UCSD-AML1 (cell line): ENCODE data around the gene RPUSD4.

Experiments used
- DNase-seq: peaks from one replicate; lab custom pipeline; 2025; ENCODE audit not compliant: unreplicated experiment; lab: John Stamatoyannopoulos, UW

The RPUSD4 gene

DNA sequence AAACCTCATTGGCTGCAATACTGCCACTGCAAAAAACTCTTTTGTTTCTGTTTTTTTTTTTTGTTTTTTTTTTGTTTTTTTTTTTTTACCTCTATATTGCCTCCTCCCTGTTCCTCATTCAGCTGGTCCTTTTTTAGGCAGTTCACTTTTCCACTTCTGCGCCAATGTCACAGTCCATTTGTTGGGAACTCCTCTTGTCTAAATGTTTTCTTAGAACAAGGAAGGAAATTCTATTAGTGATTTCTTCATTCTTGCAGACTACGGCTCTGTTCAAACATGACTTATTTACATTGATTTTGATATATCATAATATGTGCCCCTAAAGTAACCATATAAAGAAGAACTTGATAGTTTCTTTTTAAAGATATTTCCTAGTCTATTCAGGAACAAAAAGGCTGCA, 3.0 kb upstream of the RPUSD4 start:
- DNase-seq, result no peak

DNA sequence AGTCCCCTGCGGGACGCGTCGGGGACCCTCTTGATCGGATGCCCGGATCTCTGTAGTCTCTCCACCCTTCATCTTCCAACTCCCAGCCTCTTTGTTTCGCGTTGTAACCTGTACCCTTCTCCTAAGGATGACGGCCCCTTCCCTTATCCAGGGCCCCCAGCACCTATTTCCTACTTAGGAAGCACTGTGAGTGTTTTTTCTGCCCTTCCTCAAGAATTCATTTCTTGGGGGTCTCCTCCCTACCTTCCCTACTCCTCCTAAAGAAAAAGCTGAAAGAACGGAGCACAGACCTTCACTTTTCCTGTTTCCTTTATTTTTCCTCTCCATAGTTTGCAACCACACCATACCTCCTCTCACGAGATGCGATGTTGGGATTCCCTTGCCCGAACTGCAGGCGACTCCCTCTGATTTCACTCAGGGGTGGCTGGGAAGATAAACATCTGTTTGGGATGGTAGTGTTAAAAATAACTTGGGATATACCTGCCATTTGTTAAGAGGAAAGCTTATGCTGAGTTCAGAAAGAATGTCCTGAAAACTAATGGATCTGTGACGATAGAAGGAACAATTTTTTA, 725 bp upstream of the RPUSD4 start:
- no peak for DNase-seq

DNA sequence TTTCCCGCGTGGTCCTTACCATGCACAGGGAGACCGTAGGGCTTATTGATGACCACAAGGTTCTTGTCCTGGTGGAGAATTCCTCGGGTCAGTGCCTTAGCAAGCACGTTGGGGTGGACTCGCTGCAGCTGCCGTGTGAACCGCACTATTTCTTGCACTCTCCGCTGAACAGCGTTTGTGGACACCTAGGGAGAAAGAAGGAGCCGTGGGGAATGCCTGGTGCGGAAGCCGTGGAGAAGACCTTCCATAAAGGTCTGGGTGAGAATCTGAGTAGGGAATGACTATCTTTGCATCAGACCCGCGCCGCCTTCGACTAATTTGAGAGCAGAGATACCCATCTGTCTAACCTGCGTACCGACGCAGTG, 597 bp downstream of the RPUSD4 start:
- no peak for DNase-seq

DNA sequence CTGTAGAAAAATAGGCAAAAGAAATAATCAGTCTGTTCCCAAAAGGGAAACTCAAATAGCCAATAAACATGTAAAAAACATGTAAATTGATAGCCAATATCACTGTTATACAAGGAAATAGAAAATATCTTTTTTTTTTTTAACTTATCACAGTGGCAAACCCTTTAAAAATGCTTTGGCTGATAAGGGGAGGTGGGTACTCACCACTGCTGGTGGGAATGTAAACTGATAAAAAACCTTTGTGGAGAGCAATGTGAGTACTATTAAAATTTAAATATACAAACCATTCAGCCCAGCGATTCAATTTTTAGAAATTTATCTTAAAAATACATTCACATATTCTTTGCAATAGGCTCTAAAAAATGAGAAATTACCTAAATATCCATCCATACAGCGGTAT, 3.6 kb downstream of the RPUSD4 start:
- DNase-seq, result no peak

DNA sequence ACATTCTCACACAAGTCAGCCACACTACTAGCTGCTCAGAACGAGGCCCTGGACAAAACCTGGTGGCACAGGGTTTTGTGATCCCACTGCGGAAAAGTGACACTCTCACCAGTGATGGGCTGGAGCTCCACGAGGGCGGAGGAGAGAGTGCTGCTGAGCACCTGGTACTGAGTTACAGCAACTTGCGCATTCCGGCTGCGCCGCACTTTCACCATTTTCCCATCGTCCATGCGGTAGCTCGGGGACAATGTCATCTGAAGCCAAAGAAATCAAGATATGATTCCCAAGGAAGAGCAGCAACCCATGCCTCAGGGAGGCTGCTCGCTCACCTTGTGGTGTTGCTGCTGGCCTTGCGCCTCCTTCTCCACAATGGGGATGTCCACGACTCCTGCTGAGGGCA, 6.1 kb downstream of the RPUSD4 start:
- DNase-seq, result no peak

DNA sequence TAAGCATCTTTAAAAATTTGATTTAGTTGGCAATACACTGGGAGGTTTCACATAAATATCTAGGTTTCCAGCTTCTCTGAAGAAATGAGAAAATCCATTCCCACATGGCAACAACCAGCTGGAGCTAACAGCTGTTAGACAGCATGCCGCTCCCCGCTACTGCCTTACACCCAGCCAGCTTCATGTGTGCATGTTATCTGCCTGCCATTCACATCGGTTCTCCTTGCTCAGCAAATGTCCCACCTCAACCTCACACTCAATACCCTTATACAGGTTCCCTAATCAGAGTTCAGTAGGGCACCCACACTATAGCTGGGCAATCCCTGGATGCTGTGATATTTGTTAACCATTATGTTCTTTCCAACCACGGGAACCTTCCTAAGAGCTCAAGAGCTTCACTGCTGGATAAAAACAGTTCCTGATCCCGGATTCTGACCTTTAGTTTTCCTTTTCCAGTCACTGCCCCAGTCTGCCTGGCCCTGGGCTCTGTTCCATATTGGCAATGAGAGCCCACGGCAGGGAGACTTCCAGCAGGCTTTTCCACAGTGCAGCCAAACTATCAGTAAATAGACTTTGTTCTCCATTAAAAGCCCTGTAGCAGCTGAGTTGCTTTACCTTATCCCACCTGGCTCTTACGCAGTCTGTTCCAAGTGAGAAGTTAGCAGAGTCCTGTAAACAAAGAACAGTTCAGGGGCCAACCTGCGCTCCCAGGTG, 8.6 kb downstream of the RPUSD4 start:
- DNase-seq, result no peak

DNA sequence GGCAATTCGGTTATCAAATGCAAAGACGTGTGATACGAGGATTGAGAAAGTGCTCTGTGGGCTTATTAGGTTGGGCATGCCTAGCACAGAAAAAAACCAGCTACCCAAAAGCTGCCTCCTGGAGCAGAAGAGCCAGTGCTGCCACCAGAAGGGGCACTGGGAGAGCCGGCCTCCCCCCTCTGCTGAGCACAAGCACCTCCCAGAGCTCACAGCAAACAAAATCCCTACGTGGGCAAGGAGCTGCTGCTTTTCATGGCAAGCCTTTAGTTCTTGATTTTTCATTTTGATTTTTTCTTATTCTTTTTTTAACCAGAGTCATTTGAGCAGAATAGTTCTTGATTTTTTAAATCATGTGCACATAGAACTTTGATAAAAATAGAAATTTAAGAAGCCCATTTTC, 12.8 kb downstream of the RPUSD4 start:
- no peak for DNase-seq

DNA sequence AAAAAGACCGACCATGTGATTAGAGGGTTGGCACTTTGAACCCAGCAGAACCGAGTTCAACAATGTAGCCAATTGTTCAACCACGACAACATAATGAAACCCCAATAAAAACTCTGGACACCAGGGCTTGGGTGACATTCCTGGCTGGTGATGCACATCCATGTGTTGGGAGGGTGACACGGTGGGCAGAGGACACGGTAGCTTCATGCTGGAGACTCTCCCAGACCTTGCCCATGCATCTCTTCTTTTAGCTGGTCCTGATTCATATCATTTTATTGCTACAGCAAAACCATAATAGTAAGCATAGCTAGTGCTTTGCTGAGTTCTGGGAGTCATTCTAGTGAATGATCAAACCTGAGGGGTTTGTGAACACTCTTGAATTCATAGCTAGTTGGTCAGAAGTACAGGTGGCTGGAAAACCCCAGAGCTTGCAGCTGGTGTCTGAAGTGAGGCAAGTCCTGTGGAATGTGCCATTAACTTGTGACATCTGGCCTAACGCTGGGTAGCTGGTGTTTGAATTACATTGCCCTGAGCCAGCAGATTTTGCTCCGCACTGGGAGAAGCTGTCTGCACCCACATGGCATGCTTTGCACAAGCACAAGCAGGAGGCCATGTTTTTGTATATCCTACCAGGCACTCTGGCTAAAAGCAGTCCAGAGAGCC, 14.0 kb downstream of the RPUSD4 start:
- no peak for DNase-seq

DNA sequence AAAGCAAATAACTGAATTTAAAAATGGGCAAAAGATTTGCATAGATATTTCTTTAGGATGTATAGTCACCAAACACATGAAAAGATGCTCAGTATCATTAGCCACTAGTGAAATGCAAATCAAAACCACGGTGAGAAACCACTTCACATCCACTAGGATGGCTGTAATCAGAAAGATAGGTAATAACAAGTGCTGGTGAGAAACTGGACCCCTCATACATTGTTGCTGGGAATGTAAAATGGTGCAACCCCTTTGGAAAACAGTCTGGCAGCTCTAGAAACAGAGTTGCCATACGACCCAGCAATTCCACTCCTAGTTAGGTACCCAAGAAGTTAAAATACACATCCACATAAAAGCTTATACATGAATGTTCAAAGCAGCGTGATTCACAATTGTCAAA, 16.3 kb downstream of the RPUSD4 start:
- no peak for DNase-seq

DNA sequence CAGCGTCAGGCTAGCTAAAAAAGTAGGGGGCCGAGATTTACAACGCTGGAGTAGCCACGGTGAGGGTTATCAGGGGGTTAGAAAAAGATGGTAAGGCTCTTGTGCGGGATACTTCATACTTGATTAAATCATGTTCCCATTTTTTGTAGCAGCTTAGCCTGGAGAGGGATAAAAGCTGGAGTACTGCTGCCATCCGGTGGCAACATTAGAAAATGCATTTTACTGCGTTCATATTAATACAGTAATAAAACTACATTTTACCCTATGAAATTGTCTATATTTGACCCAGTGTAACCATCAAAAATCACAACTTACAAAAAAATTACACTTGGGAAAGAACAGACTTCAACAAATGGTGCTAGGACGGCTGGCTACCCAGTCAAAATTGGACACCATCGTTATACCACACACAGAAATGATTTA, 17.3 kb downstream of the RPUSD4 start:
- peak; percentile 30 for DNase-seq

DNA sequence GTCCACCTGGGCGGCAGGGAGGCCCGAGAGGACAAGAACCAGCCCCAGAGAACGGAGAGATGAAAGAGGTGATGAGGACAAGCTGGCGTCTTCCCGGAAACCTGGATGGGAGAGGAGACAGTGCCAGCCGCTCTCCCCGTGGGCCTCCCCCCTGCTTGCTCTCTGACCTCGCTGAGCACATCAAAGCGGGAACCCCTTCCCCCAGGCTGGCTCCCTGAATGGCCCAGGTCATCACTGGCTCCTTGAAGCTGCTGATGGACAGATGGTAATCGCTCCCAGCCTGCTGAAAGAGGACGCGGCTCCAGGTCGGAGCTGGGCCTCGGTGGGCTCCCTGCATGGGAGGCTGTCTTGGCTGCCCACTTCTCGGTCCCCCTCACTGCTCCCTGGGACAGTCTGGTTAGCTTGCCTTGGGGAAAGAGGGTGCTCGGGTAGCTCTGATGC, 18.4 kb downstream of the RPUSD4 start:
- no peak for DNase-seq

DNA sequence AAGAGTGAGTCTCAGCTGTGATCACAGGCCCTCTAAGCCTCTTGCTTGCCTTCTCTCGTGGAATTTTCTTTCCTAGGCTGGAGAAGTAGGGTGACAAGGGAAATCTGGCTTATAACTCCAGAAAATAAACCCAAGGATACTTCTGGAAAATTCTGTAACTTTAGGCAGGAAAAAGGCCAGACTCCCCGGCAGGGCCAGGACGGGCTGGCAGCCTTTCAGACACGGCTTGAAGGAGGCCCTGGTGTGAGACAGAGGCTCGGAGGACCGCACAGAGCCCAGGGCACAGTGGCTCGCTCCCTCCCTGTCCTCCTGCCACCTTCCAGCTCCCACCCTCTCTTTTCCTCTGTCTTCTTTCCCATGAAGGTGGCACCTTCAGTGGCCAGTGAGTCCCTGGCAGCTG, 19.1 kb downstream of the RPUSD4 start:
- no peak for DNase-seq

DNA sequence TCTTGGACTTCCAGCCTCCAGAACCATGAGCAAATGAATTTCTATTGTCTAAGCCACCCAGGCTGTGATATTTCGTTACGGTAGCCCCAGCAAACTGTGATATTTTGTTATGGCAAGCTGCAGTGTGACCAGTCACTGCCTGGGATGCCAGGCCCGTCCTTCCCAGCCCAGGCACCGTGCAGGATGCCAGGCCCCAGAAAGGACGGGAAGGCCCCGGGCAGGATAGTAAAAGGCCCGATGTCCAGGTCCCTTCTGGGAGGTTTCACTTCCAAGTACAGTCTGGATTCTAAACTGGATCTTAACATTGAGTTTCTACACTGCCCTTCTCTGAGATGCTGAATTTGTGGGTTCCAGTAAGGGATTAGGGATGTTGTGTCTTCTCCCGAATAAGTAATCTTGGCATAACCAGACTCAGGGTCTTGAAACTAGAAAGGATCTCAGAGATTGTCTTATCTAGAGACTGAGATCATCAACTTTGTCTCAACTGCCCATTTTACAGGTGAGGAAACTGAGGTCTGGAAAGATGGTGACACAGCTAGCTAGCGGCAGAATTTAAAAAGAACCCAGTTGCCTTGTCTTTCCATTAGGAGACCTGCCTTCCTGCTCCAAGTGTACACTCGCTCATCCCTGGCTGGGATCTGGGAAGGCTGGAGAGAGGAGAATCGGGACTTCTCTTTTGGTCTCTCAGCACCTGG, 19.9 kb downstream of the RPUSD4 start:
- DNase-seq, result no peak

DNA sequence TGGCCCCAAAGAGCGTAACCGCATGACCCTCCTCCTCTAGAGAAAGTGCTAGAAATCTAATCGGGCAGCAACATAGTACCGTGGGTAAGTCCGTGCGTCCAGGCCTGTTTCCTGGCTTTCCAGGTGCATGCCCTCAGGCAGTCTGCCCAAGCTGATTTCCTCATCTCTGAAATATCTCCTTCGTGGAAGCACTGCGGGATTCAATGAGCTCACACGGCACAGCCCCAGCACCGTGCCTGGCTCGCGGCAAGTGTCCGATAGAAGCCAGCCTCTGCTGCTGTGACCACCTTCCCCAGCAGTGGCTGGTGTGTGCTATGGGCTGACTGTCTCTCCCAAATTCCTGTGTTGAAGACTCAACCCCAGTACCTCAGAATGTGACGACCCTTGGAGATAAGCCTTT, 20.7 kb downstream of the RPUSD4 start:
- no peak for DNase-seq

DNA sequence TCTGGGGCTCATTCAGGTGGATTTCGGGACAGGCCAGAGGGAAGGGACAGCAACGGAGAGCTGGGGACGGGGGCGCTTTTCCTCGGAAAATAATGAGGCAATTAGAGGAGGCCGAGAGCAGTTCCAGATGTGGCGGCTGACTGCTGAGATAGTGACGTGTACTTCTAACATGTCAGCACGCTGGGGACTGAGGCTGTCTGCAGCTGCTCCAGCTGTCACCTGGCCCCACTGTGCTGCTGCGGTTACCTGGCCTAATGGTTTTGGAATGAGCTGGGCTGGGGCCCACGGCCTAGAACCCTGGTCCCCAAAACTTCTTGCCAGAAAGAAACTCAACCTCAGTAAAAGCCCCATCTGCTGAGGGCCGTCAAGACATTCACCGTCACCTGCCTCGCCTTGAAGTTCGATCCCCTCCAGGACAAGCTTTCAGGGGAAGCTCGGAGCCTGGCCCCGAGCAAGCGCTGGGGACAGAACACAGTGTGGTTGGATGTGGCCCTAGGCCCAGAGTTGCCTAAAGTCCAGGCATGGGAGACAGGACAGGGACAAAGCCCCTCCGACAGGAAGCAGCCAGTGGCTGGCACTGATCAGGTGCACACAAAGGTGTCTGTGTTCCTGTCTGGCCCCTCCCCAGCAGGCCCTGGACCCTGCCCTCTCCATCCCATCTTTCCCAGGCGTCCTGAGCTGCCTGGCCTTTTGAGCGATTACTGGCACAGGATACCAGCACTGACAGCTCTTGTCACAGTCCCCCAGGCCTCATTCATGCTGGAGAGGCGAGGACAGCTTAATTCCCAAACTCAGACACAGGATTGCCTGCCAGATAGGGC, 22.1 kb downstream of the RPUSD4 start:
- no peak for DNase-seq

DNA sequence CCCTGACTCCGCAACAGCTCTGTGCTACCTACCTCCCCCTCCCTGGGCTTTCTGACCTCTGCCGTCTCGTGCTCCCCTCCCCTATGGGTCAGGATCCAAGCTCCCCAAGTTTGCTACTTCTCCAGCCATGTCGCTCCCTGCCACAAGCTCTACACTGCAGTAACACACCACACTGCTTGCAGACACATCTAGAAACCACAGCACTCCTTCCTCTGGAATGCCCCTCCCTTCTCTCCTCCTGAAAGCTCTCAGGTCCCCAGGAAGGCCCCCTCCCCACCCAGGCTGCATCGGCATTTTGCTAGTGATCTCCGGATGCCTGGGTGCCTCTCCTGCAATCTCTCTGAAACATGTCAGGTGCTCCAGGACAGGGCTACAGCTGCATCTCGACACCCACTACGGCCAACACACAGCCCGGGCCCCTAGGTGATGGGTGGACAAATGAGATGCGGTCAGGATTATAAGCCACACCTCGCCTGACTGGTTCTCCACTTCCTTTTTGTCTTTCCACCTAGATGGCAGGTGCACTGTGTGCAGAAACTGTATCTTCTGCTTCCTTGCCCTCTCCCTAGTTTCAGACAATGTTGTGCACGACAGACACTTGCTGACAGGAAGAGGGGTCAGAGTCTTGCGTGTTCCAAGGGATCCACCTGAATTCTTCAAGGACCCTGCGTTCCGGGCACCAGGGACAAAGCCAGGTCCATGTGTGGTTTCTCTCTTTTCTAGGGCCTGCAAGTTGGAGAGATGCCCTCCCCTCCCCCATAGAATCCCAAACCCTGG, 22.9 kb downstream of the RPUSD4 start:
- DNase-seq, result no peak

DNA sequence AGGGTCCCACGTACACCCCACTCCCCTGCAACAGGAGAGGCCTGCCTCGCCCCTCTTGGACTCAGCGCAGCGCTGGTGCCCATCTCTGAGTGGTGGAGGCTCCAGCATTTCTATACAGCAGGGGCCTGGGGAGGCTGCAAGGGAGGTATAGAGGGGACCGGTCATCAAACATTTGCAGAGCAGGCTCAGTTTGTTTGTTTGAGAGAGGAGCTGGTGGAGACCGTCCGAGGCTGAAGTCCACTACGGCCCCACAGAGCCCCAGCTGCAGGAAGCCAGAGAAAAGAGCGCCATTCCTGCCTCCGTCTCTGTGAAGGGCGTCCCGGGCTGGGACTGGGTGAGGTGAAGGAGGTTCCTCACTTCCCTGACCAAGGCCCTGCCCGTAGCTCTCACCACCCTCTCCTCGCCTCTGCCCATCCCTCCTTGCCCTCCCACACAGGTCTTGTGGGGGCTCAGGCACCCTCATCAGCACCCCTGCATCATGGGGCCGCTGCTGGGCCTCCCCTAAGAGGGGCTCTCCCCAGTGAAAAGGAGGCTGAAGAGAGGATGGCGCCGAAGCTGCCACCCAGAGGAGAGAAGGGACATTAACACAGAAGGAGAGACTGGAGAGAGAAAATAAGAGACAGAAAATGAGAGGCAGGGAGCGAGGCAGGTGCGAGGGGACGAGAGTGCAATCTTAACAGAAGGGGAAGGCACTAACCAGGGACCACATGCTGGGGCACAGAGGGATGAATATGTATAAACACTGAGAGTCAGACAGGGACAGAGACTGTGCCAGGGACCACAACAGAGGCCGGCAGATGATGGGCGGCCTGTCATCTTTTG, 24.5 kb downstream of the RPUSD4 start:
- no peak for DNase-seq

DNA sequence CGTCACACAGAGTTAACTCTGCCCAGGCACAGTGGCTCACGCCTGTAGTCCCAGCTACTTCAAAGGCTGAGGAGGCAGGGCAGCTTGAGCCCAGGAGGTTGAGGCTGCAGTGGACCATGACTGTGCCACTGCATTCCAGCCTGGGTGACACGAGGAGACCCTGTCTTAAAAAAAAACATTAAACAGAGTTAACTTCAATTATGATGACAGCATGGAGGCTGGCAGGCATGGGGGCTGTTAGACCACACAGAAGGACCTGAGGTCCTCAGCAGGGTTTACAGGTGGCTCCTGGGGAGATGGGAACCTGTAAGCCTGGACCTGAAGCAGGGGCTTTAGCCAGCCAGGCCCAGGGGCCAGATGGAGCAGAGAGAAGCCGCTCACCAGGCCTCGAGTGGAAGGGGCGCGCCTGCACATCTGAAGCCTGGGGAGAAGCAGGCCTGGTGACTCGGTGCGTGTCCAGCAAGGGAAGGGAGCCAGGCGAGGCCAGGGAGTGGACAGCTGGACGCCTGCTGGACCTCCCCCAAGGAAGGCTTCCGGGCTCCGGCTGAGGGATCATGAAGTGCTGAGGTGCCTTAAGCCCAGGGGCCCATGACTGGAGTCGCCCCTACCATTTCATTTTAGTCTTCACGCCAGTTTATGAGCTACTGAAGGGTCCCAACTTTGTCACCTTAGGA, 25.3 kb downstream of the RPUSD4 start:
- no peak for DNase-seq
